ENCODE measurements around the gene ATXN2.
"Not testable (repeated sequence)": the region's sequence is repeated elsewhere in the genome, so short reads cannot be mapped to it uniquely, and the experiment has no call there.

Gene ATXN2

GRCh38 chr12:111413442-111414086 lies 185.6 kb downstream of the ATXN2 start:
- DNase-seq, result no peak

GRCh38 chr12:111412830-111413441 lies 186.2 kb downstream of the ATXN2 start:
- no peak for DNase-seq

GRCh38 chr12:111412007-111412829 lies 186.9 kb downstream of the ATXN2 start:
- DNase-seq, result no peak

GRCh38 chr12:111411185-111411764 lies 187.8 kb downstream of the ATXN2 start:
- DNase-seq, result no peak

- DNase-seq, result no peak
Observed at GRCh38 chr12:111410431-111411184, 188.5 kb downstream of the ATXN2 start.

- DNase-seq, result peak in 1 of 2 experiments; percentile 45
Observed at GRCh38 chr12:111409780-111410430, 189.2 kb downstream of the ATXN2 start.

- DNase-seq, result no peak
Observed at GRCh38 chr12:111409403-111409779, 189.7 kb downstream of the ATXN2 start.

GRCh38 chr12:111408686-111409402 lies 190.3 kb downstream of the ATXN2 start:
- no peak for DNase-seq

GRCh38 chr12:111408116-111408440 lies 191.0 kb downstream of the ATXN2 start:
- DNase-seq, result no peak

GRCh38 chr12:111407377-111408115 lies 191.6 kb downstream of the ATXN2 start:
- no peak for DNase-seq

- peak; percentile 50 to 67 for DNase-seq
Observed at GRCh38 chr12:111406474-111407376, 192.4 kb downstream of the ATXN2 start.

- no peak for DNase-seq
Observed at GRCh38 chr12:111405859-111406473, 193.1 kb downstream of the ATXN2 start, which contains the start of gene SH2B3. TSS of gene SH2B3 (plus strand) at chr12:111405923. CDS start at chr12:111418146, 12,223 bp downstream.

- peak; percentile 99 to 100 for DNase-seq
Observed at GRCh38 chr12:111405149-111405858, 193.8 kb downstream of the ATXN2 start.

GRCh38 chr12:111404362-111405148 lies 194.6 kb downstream of the ATXN2 start:
- peak; percentile 75 to 95 for DNase-seq

GRCh38 chr12:111402490-111402824 lies 196.7 kb downstream of the ATXN2 start:
- not testable (repeated sequence) for DNase-seq
